Raji (cell line): Measurements from ENCODE around the gene DUS3L.

ENCODE experiments used
- POLR2A ChIP-seq: IDR thresholded peaks from 2 replicates; pipeline ENCODE4 v1.6.1; 2011; ENCODE audit warnings: low read depth, low read length, control low read depth; ENCODE audit not compliant: insufficient read depth

The DUS3L gene

GRCh38 chr19:5790559-5791520 lies at the start of gene DUS3L:
DUS3L (minus strand) TSS chr19:5791163; CDS start chr19:5791141, 22 bp downstream.
- TF ChIP-seq POLR2A, result peak; percentile 55

GRCh38 chr19:5839065-5840017 lies 48.4 kb upstream of the DUS3L start, which contains the start of gene FUT6:
FUT6 (minus strand) TSS chr19:5839702; CDS start chr19:5832567, 7,135 bp downstream.
- no peak for TF ChIP-seq POLR2A

GRCh38 chr19:5838353-5839064 lies 47.5 kb upstream of the DUS3L start:
- TF ChIP-seq POLR2A, result no peak

GRCh38 chr19:5837761-5838352 lies 46.9 kb upstream of the DUS3L start:
- TF ChIP-seq POLR2A, result no peak

GRCh38 chr19:5832527-5833216 lies 41.7 kb upstream of the DUS3L start:
- no peak for TF ChIP-seq POLR2A

- TF ChIP-seq POLR2A, result no peak
Measured at GRCh38 chr19:5832061-5832460, 41.1 kb upstream of the DUS3L start.

GRCh38 chr19:5831159-5831558 lies 40.2 kb upstream of the DUS3L start:
- TF ChIP-seq POLR2A, result no peak

GRCh38 chr19:5829567-5830310 lies 38.8 kb upstream of the DUS3L start:
- TF ChIP-seq POLR2A, result 0 out of 2 replicates have a peak, but pooled peaks have one; percentile 0

- peak; percentile 32; the same call in 1 of the 2 replicates for TF ChIP-seq POLR2A
Measured at GRCh38 chr19:5828661-5829566, 38.0 kb upstream of the DUS3L start.

- TF ChIP-seq POLR2A, result peak; percentile 91
Measured at GRCh38 chr19:5827891-5828660, 37.1 kb upstream of the DUS3L start.

GRCh38 chr19:5827342-5827890 lies 36.5 kb upstream of the DUS3L start:
- no peak for TF ChIP-seq POLR2A
